HepG2 (cell line): ENCODE results near the gene SMAD7. TPM values are rescaled to one million over a fixed set of nuclear protein-coding genes. Genes with fewer than 3 reads are reported as not detected.

Experiments
- ATF1 ChIP-seq: IDR thresholded peaks from 2 replicates; pipeline ENCODE4 v1.6.1; 2016; ENCODE audit warnings: mild to moderate bottlenecking, control low read depth
- CCAR2 ChIP-seq: fragments of 200-400 bp; formaldehyde crosslinking; optimal IDR thresholded peaks from 2 replicates; pipeline ENCODE3; 2018; ENCODE audit warnings: low read depth, mild to moderate bottlenecking, low read length, moderate library complexity
- CHD2 ChIP-seq: IDR thresholded peaks from 2 replicates; pipeline ENCODE4 v1.6.1; 2011; ENCODE audit warnings: low read depth, low read length, improper control_type of control experiment
- DNMT1 ChIP-seq: sonication (generic); formaldehyde crosslinking; IDR thresholded peaks from 2 replicates; pipeline ENCODE4 v1.5.1; 2020; ENCODE audit warnings: mild to moderate bottlenecking, missing genetic modification reagents
- FOSL1 ChIP-seq: sonication (generic); formaldehyde crosslinking; IDR thresholded peaks from 2 replicates; pipeline ENCODE4 v1.9.0; 2021; ENCODE audit warnings: missing genetic modification reagents, borderline replicate concordance
- GZF1 ChIP-seq: sonication (generic); formaldehyde crosslinking; IDR thresholded peaks from 2 replicates; pipeline ENCODE4 v1.5.1; 2020; ENCODE audit warnings: mild to moderate bottlenecking, missing genetic modification reagents
- HMGA1 ChIP-seq: sonication (generic); formaldehyde crosslinking; conservative IDR thresholded peaks from 2 replicates; pipeline ENCODE4 v1.4.0; 2020; ENCODE audit warnings: missing genetic modification reagents
- KDM1A ChIP-seq: IDR thresholded peaks from 2 replicates; pipeline ENCODE4 v1.6.1; 2016; ENCODE audit warnings: missing compliant biosample characterization
- MYNN ChIP-seq: sonication (generic); formaldehyde crosslinking; IDR thresholded peaks from 2 replicates; pipeline ENCODE4 v1.4.0; 2020; ENCODE audit warnings: mild to moderate bottlenecking, low read depth, missing genetic modification reagents
- NPAS2 ChIP-seq: sonication (generic); formaldehyde crosslinking; IDR thresholded peaks from 2 replicates; pipeline ENCODE4 v1.8.0; 2022; ENCODE audit warnings: mild to moderate bottlenecking, missing genetic modification reagents, borderline replicate concordance
- RBAK ChIP-seq: sonication (generic); formaldehyde crosslinking; IDR thresholded peaks from 2 replicates; pipeline ENCODE4 v1.5.1; 2020; ENCODE audit warnings: mild to moderate bottlenecking, missing genetic modification reagents
- SP4 ChIP-seq: sonication (generic); formaldehyde crosslinking; IDR thresholded peaks from 2 replicates; pipeline ENCODE4 v1.8.1; 2023; ENCODE audit warnings: mild to moderate bottlenecking, missing genetic modification reagents
- TCF7L2 ChIP-seq: IDR thresholded peaks from 2 replicates; pipeline ENCODE4 v1.6.1; 2011; ENCODE audit warnings: mild to moderate bottlenecking, low read depth, low read length, moderate library complexity
- TOPORS ChIP-seq: sonication (generic); formaldehyde crosslinking; IDR thresholded peaks from 2 replicates; pipeline ENCODE4 v1.8.0; 2023; ENCODE audit warnings: mild to moderate bottlenecking, missing genetic modification reagents
- ZMAT3 ChIP-seq: sonication (generic); formaldehyde crosslinking; conservative IDR thresholded peaks from 2 replicates; pipeline ENCODE4 v1.7.0; 2021; ENCODE audit warnings: missing genetic modification reagents
- ZNF224 ChIP-seq: sonication (generic); formaldehyde crosslinking; IDR thresholded peaks from 2 replicates; pipeline ENCODE4 v1.5.0; 2020; ENCODE audit warnings: mild to moderate bottlenecking, missing genetic modification reagents
- ZNF703 ChIP-seq: sonication (generic); formaldehyde crosslinking; IDR thresholded peaks from 2 replicates; pipeline ENCODE4 v1.5.1; 2020; ENCODE audit warnings: missing genetic modification reagents, mild to moderate bottlenecking, moderate library complexity, borderline replicate concordance
- ZNF841 ChIP-seq: sonication (generic); formaldehyde crosslinking; IDR thresholded peaks from 2 replicates; pipeline ENCODE4 v1.8.1; 2023; ENCODE audit warnings: missing genetic modification reagents, borderline replicate concordance
- polyA plus RNA-seq, 8 experiments: library from polyadenylated mRNA; depleted of rRNA in 3 of 8; stranded (reverse) in 7 of 8; unstranded in 1 of 8; fragments of >200 nt; fragmentation: Illumina TruSeq in 4 of 8; extraction: Trizol in 4 of 8; gene quantifications; 2 replicates each; pipeline versions ENCODE4 v1.2.1 to v1.2.3, GENCODE V29; 2011 to 2016; ENCODE audit warnings: low read depth in 4 of 8, missing spikeins in 1 of 8, mixed read lengths in 1 of 8; ENCODE audit not compliant: insufficient read depth in 1 of 8
- total RNA-seq, 5 experiments: library from RNA; depleted of rRNA; stranded (reverse); fragments of >200 nt; fragmentation: Illumina TruSeq; extraction: Trizol; gene quantifications; 2 replicates each; pipeline ENCODE4 v1.2.3, GENCODE V29; 2016; ENCODE audit warnings: low read depth in 1 of 5
- TF ChIP-seq, protein P1 (sequence below): sonication (generic); formaldehyde crosslinking; IDR thresholded peaks from 2 replicates; pipeline ENCODE4 v1.5.0; 2020; ENCODE audit warnings: missing genetic modification reagents
- TF ChIP-seq, protein P2 (sequence below): sonication (generic); formaldehyde crosslinking; IDR thresholded peaks from 2 replicates; pipeline ENCODE4 v1.8.1; 2023; ENCODE audit warnings: mild to moderate bottlenecking, moderate library complexity, missing genetic modification reagents
- TF ChIP-seq, protein P3 (sequence below): sonication (generic); formaldehyde crosslinking; IDR thresholded peaks from 2 replicates; pipeline ENCODE4 v1.4.0; 2020; ENCODE audit warnings: missing genetic modification reagents
- TF ChIP-seq, protein P4 (sequence below): sonication (generic); formaldehyde crosslinking; IDR thresholded peaks from 2 replicates; pipeline ENCODE4 v1.5.0; 2020; ENCODE audit warnings: missing genetic modification reagents
- TF ChIP-seq, protein P5 (sequence below): sonication (generic); formaldehyde crosslinking; IDR thresholded peaks from 2 replicates; pipeline ENCODE4 v1.4.0; 2020; ENCODE audit warnings: missing genetic modification reagents, mild to moderate bottlenecking, borderline replicate concordance

Gene SMAD7
- total and polyA plus RNA-seq, 2 of the 13 experiments (the other 11 are each of a cell fraction or from before 2014, with no cell fraction given): 17.4 to 24.7 TPM

DNA sequence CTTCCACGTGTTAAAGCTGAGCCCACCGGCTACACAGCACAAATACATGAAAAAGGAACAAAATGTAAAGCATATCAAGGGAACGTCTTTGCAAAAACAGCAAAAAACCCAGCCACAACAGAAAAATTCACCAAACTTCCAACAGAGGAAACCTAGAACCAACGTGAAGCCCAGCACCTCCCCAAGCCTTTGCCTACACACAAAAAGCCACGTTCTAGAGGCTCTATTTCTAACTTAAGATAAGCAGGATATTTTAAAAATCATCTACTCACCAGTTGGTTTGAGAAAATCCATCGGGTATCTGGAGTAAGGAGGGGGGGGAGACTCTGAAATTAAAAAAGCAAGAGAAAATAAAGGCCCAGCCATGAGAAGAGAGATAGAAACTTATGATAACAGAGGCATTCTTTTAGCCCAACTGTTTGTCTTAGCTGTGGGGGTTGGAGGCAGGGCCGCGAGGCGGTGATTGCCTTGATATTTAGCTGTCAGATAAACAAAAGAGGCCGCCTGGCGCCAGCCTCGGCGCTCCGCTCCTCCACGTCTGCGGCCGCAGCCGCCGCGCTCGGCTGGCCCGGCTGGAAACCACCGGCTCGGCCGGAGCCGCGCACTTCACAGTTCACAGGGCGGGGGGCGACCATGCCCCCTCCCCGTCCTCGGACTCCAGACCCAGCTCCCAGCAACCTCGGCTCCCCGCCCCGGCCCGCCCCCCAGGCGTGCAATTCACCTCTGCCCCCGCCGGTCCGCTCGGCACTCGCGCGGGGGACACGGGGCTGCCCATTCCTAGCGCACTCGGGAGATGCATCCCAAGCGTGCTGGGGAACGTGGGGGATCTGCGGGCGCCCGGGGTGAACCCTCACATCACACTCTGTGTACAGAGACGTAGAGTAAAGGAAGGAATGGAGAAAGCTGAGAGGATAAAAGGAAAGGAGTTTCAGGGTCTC is 2.4 kb downstream of the SMAD7 start (continued):
- no peak for TF ChIP-seq CHD2
- TF ChIP-seq TCF7L2: peak; percentile 76; the same call in 1 of the 2 replicates
- TF ChIP-seq TOPORS (CRISPR knock-in tag): 0 out of 2 replicates have a peak, but pooled peaks have one; percentile 58
- TF ChIP-seq ZMAT3: peak; percentile 59
- TF ChIP-seq FOSL1 (CRISPR knock-in tag): 0 out of 2 replicates have a peak, but pooled peaks have one; percentile 3
- TF ChIP-seq KDM1A (CRISPR knock-in tag): no peak
- TF ChIP-seq ATF1 (CRISPR knock-in tag): no peak
- TF ChIP-seq RBAK: no peak
- no peak for TF ChIP-seq CCAR2
- TF ChIP-seq ZNF841 (CRISPR knock-in tag): 0 out of 2 replicates have a peak, but pooled peaks have one; percentile 22
- no peak for TF ChIP-seq DNMT1 (CRISPR knock-in tag)
- TF ChIP-seq HMGA1 (CRISPR knock-in tag): no peak
- TF ChIP-seq, protein P1, sequence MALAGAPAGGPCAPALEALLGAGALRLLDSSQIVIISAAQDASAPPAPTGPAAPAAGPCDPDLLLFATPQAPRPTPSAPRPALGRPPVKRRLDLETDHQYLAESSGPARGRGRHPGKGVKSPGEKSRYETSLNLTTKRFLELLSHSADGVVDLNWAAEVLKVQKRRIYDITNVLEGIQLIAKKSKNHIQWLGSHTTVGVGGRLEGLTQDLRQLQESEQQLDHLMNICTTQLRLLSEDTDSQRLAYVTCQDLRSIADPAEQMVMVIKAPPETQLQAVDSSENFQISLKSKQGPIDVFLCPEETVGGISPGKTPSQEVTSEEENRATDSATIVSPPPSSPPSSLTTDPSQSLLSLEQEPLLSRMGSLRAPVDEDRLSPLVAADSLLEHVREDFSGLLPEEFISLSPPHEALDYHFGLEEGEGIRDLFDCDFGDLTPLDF: no peak; the same call in 1 of the 2 replicates
- TF ChIP-seq, protein P2, sequence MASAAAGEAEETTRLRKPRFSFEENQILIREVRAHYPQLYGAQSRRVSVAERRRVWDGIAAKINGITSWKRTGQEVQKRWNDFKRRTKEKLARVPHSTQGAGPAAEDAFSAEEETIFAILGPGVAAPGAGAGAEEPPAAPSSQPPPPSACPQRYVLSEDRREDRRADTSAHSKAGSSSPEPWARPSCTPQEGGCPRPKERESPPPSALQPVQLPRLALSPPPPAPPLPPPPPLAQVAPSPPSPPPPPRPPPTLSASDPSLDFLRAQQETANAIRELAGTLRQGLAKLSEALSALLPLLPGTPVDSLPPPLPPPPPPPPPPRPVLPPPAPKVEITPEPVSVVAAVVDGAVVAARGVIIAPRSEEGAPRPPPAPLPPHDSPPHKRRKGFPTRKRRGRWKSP (CRISPR knock-in tag): no peak
- no peak for TF ChIP-seq MYNN
- TF ChIP-seq, protein P3, sequence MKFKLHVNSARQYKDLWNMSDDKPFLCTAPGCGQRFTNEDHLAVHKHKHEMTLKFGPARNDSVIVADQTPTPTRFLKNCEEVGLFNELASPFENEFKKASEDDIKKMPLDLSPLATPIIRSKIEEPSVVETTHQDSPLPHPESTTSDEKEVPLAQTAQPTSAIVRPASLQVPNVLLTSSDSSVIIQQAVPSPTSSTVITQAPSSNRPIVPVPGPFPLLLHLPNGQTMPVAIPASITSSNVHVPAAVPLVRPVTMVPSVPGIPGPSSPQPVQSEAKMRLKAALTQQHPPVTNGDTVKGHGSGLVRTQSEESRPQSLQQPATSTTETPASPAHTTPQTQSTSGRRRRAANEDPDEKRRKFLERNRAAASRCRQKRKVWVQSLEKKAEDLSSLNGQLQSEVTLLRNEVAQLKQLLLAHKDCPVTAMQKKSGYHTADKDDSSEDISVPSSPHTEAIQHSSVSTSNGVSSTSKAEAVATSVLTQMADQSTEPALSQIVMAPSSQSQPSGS: no peak; the same call in 1 of the 2 replicates
- no peak for TF ChIP-seq ZNF703 (CRISPR knock-in tag)
- TF ChIP-seq NPAS2 (CRISPR knock-in tag): no peak
- no peak for TF ChIP-seq SP4 (CRISPR knock-in tag)
- TF ChIP-seq, protein P4, sequence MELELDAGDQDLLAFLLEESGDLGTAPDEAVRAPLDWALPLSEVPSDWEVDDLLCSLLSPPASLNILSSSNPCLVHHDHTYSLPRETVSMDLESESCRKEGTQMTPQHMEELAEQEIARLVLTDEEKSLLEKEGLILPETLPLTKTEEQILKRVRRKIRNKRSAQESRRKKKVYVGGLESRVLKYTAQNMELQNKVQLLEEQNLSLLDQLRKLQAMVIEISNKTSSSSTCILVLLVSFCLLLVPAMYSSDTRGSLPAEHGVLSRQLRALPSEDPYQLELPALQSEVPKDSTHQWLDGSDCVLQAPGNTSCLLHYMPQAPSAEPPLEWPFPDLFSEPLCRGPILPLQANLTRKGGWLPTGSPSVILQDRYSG (CRISPR knock-in tag): no peak
- no peak for TF ChIP-seq GZF1 (CRISPR knock-in tag)
- TF ChIP-seq, protein P5, sequence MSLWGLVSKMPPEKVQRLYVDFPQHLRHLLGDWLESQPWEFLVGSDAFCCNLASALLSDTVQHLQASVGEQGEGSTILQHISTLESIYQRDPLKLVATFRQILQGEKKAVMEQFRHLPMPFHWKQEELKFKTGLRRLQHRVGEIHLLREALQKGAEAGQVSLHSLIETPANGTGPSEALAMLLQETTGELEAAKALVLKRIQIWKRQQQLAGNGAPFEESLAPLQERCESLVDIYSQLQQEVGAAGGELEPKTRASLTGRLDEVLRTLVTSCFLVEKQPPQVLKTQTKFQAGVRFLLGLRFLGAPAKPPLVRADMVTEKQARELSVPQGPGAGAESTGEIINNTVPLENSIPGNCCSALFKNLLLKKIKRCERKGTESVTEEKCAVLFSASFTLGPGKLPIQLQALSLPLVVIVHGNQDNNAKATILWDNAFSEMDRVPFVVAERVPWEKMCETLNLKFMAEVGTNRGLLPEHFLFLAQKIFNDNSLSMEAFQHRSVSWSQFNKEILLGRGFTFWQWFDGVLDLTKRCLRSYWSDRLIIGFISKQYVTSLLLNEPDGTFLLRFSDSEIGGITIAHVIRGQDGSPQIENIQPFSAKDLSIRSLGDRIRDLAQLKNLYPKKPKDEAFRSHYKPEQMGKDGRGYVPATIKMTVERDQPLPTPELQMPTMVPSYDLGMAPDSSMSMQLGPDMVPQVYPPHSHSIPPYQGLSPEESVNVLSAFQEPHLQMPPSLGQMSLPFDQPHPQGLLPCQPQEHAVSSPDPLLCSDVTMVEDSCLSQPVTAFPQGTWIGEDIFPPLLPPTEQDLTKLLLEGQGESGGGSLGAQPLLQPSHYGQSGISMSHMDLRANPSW: no peak
- TF ChIP-seq ZNF224 (CRISPR knock-in tag): no peak
